Uterus (tissue), 2 donors: ENCODE measurements around the gene IKZF4.

ENCODE experiments used
- POLR2A ChIP-seq, 2 donors: fragments of 450-650 bp; IDR thresholded peaks; one replicate each; pipeline ENCODE4 v1.6.1; 2016; ENCODE audit warnings: antibody characterized with exemption in 2 of 2, mild to moderate bottlenecking in 1 of 2, moderate library complexity in 1 of 2
- TF ChIP-seq, protein P1 (sequence below), 4 experiments: fragments of 200-600 bp in 2 of 4; fragments of 450-650 bp in 2 of 4; sonication (generic) in 2 of 4; IDR thresholded peaks; one replicate each; pipeline ENCODE4 v1.5.1; 2016 to 2019; ENCODE audit warnings: antibody characterized with exemption in 4 of 4, mild to moderate bottlenecking in 2 of 4, moderate library complexity in 1 of 4

DNA sequence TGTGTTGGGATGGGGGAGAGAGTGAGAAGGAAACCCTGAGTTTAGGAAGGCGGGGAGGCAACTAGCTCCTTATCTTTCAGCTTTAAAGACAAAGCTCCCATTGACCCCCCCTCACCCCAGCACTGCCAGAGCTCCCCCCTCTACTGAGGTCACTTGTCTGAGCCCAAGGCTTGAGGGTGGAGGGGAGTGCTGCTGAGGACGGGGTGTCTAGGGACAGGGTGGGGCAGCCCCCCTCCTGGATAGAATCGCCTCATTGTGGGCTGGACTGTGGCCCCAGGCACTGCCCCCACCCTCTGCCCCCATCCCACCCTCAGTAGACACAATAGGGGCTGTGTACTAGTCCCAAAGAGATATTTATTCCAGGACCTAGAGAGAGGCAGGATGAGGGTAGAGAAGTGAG, 62.1 kb downstream of the IKZF4 start:
- TF ChIP-seq POLR2A (IDR thresholded peaks at IDR 0.05) = no peak
- TF ChIP-seq, protein P1, sequence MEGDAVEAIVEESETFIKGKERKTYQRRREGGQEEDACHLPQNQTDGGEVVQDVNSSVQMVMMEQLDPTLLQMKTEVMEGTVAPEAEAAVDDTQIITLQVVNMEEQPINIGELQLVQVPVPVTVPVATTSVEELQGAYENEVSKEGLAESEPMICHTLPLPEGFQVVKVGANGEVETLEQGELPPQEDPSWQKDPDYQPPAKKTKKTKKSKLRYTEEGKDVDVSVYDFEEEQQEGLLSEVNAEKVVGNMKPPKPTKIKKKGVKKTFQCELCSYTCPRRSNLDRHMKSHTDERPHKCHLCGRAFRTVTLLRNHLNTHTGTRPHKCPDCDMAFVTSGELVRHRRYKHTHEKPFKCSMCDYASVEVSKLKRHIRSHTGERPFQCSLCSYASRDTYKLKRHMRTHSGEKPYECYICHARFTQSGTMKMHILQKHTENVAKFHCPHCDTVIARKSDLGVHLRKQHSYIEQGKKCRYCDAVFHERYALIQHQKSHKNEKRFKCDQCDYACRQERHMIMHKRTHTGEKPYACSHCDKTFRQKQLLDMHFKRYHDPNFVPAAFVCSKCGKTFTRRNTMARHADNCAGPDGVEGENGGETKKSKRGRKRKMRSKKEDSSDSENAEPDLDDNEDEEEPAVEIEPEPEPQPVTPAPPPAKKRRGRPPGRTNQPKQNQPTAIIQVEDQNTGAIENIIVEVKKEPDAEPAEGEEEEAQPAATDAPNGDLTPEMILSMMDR (IDR thresholded peaks at IDR 0.05) = no peak
